ENCODE data around the gene BPIFA2.

GRCh38 chr20:33188421-33188820, 20.5 kb downstream of the BPIFA2 start:
- TF ChIP-seq RAD51 (IDR thresholded peaks at IDR 0.05; ENCODE audit: borderline replicate concordance, low read depth) (no peak), TEAD2 (tag; IDR thresholded peaks at IDR 0.05) (no peak), JUND (IDR thresholded peaks at IDR 0.05; ENCODE audit: borderline replicate concordance, low read depth, low read length) (no peak), JUND (tag; IDR thresholded peaks at IDR 0.05; ENCODE audit: borderline replicate concordance, low read depth, low read length) (no peak), POLR2AphosphoS5 (IDR thresholded peaks at IDR 0.05; ENCODE audit: control insufficient read depth, insufficient read depth, low read depth, low read length) (no peak), TFE3 (CRISPR knock-in tag; IDR thresholded peaks at IDR 0.05) (no peak)
